OCI-LY7 (cell line): ENCODE data around the gene FNBP1. TPM values are rescaled to one million over a fixed set of nuclear protein-coding genes. Genes with fewer than 3 reads are reported as not detected.

Experiments used
- BruUV-seq: library from RNA; stranded (reverse); fragments of 400-500 nt; replicated peaks from 2 replicates; lab custom pipeline; 2021; lab: Mats Ljungman, UMichigan
- CTCF ChIA-PET: fragments of 300-600 bp; sonication (Branson Sonifier 250); formaldehyde crosslinking; loops from one replicate; lab custom pipeline; 2022; ENCODE audit warnings: antibody characterized with exemption; ENCODE audit not compliant: unreplicated experiment; lab: Charles Lee
- POLR2A ChIA-PET: fragments of 300-600 bp; sonication (Branson Sonifier 250); formaldehyde crosslinking; loops from one replicate; lab custom pipeline; 2022; ENCODE audit warnings: antibody characterized with exemption; lab: Charles Lee
- DNase-seq: peaks from one replicate; pipeline ENCODE4 v3.0.0-alpha.2; 2015; ENCODE audit warnings: low spot score
- H2AFZ ChIP-seq: fragments of 200-600 bp; sonication (generic), shearing (Covaris generic); 2 replicates; pipeline ENCODE4 v1.6.1; 2014; ENCODE audit warnings: mild to moderate bottlenecking, antibody characterized with exemption, low read length, moderate library complexity
- H3K27ac ChIP-seq: fragments of 200-600 bp; sonication (generic); 2 replicates; pipeline ENCODE4 v1.5.1; 2014; ENCODE audit warnings: mixed run types, low read depth, mild to moderate bottlenecking, moderate library complexity, low read length, inconsistent platforms; ENCODE audit not compliant: poor library complexity, severe bottlenecking
- H3K36me3 ChIP-seq: fragments of 200-600 bp; sonication (generic); 2 replicates; pipeline ENCODE4 v1.6.1; 2014; ENCODE audit warnings: mild to moderate bottlenecking, antibody characterized with exemption, low read length, moderate library complexity, mixed read lengths; ENCODE audit not compliant: insufficient read depth
- H3K4me1 ChIP-seq: fragments of 200-600 bp; sonication (generic); 2 replicates; pipeline ENCODE4 v1.5.1; 2014; ENCODE audit warnings: mild to moderate bottlenecking, low read length; ENCODE audit not compliant: insufficient read depth, poor library complexity, severe bottlenecking
- H3K4me2 ChIP-seq: fragments of 200-600 bp; sonication (generic); 2 replicates; pipeline ENCODE4 v1.6.1; 2014; ENCODE audit warnings: mild to moderate bottlenecking, low read length
- H3K4me3 ChIP-seq: fragments of 200-600 bp; sonication (generic); 2 replicates; pipeline ENCODE4 v1.5.1; 2014; ENCODE audit warnings: mild to moderate bottlenecking, low read depth, low read length; ENCODE audit not compliant: poor library complexity, severe bottlenecking
- H3K79me2 ChIP-seq: fragments of 200-600 bp; sonication (generic); 2 replicates; pipeline ENCODE4 v1.6.1; 2016; ENCODE audit warnings: low read depth, mild to moderate bottlenecking, low read length, moderate library complexity, mixed read lengths; ENCODE audit not compliant: insufficient read depth
- H3K9me2 ChIP-seq: fragments of 200-600 bp; sonication (generic); 2 replicates; pipeline ENCODE4 v1.6.1; 2016; ENCODE audit warnings: mild to moderate bottlenecking, low read length, mixed read lengths; ENCODE audit not compliant: insufficient read depth
- H3K9me3 ChIP-seq: fragments of 200-600 bp; sonication (generic); 2 replicates; pipeline ENCODE4 v1.6.1; 2014; ENCODE audit warnings: mild to moderate bottlenecking, mixed run types, low read length, mixed read lengths
- H4K20me1 ChIP-seq: fragments of 200-600 bp; sonication (generic); 2 replicates; pipeline ENCODE4 v1.6.1; 2014; ENCODE audit warnings: mild to moderate bottlenecking, antibody characterized with exemption, low read length, moderate library complexity, mixed read lengths; ENCODE audit not compliant: insufficient read depth
- CTCF ChIP-seq: fragments of 200-600 bp; sonication (generic); conservative IDR thresholded peaks from 2 replicates; pipeline ENCODE4 v1.5.1; 2014; ENCODE audit warnings: mild to moderate bottlenecking, antibody characterized with exemption, low read length, moderate library complexity, mixed read lengths
- EZH2phosphoT487 ChIP-seq: fragments of 200-600 bp; sonication (generic); IDR thresholded peaks from 2 replicates; pipeline ENCODE4 v1.6.1; 2018; ENCODE audit warnings: low read depth, borderline replicate concordance, mild to moderate bottlenecking, mixed run types, antibody characterized with exemption, low read length, moderate library complexity, mixed read lengths
- intact Hi-C: fragments of 100-400 bp; cut with micrococcal nuclease; formaldehyde crosslinking; loops from one replicate; pipeline ENCODE4 v1.10.0; 2022; ENCODE audit not compliant: unreplicated experiment
- total RNA-seq, 2 experiments: library from RNA; depleted of rRNA in 1 of 2; stranded (reverse); fragments of >200 nt in 1 of 2; shearing (Covaris generic) in 1 of 2; gene quantifications; 2 replicates each; pipeline ENCODE4 v1.2.3, GENCODE V29; 2014 to 2022

FNBP1 gene
- total RNA-seq, 2 experiments from 2014 or later = 93.3 to 164 TPM

GRCh38 chr9:130069048-130069447, 26.1 kb upstream of the FNBP1 start:
- no peaks in the 10 kb centered on the region for H3K9me3 ChIP-seq
- ChIA-PET POLR2A (interaction anchor here (1.3 kb wide), 1 partner anchor 16 kb away, joined by 6 read pairs; the partner anchor contains the start of gene GPR107), CTCF (interaction anchor here (1.2 kb wide), 1 partner anchor 11 kb away, joined by 4 read pairs; no protein-coding TSS in a partner anchor)
- DNase-seq = no peak
- no peaks in the 10 kb centered on the region for H4K20me1 ChIP-seq
- H3K79me2 ChIP-seq = peaks cover 66% of the 10 kb centered on the region; the same call in 1 of the 2 replicates
- H3K36me3 ChIP-seq = 0 out of 2 replicates have a peak, but pooled peaks cover 3% of the 10 kb centered on the region
- H3K4me2 ChIP-seq = no peak overlapping the region
- intact Hi-C loops = no loop called here
- H3K4me3 ChIP-seq = no peak overlapping the region
- H3K27ac ChIP-seq = no peak overlapping the region
- no peaks in the 10 kb centered on the region for H3K4me1 ChIP-seq
- H3K9me2 ChIP-seq = no peaks in the 10 kb centered on the region
- H2AFZ ChIP-seq = no peak overlapping the region
- TF ChIP-seq CTCF (no peak), EZH2phosphoT487 (no peak)
- BruUV-seq = no TSS peak

- TF ChIP-seq CTCF = no peak
- TF ChIP-seq EZH2phosphoT487 = no peak
- Histone ChIP-seq H3K4me3 (no peak overlapping the region), H3K27ac (no peak overlapping the region), H3K4me2 (no peak overlapping the region), H3K36me3 (peaks cover 10% of the 10 kb centered on the region; the same call in 1 of the 2 replicates), H4K20me1 (no peaks in the 10 kb centered on the region), H3K9me2 (no peaks in the 10 kb centered on the region), H3K79me2 (peaks cover 74% of the 10 kb centered on the region), H2AFZ (no peak overlapping the region), H3K9me3 (no peaks in the 10 kb centered on the region), H3K4me1 (peaks cover 11% of the 10 kb centered on the region)
- DNase-seq = no peak
- intact Hi-C loops = no loop called here
- BruUV-seq = no TSS peak
- ChIA-PET POLR2A (interaction anchor here (0.6 kb wide), 1 partner anchor 12 kb away, joined by 3 read pairs; no protein-coding TSS in a partner anchor), CTCF (no interaction called here)
Measured at GRCh38 chr9:130064621-130065020, 21.6 kb upstream of the FNBP1 start.

GRCh38 chr9:130062750-130063149, 19.8 kb upstream of the FNBP1 start:
- no peak overlapping the region for H3K4me3 ChIP-seq
- H3K9me3 ChIP-seq = no peaks in the 10 kb centered on the region
- peaks cover 28% of the 10 kb centered on the region; the same call in 1 of the 2 replicates for H3K36me3 ChIP-seq
- no TSS peak for BruUV-seq
- H3K9me2 ChIP-seq = no peaks in the 10 kb centered on the region
- TF ChIP-seq CTCF (no peak), EZH2phosphoT487 (no peak)
- POLR2A ChIA-PET = no interaction called here
- no peak overlapping the region for H2AFZ ChIP-seq
- H4K20me1 ChIP-seq = no peaks in the 10 kb centered on the region
- H3K4me1 ChIP-seq = peaks cover 11% of the 10 kb centered on the region
- no peak for DNase-seq
- no peak overlapping the region for H3K27ac ChIP-seq
- CTCF ChIA-PET = no interaction called here
- intact Hi-C loops = no loop called here
- peaks cover 67% of the 10 kb centered on the region for H3K79me2 ChIP-seq
- H3K4me2 ChIP-seq = no peak overlapping the region
